HG03575 (cell line): ENCODE results near the gene AGPAT3.
"Not testable (repeated sequence)": the region's sequence is repeated elsewhere in the genome, so short reads cannot be mapped to it uniquely, and the experiment has no call there.

ENCODE experiments used
- ATAC-seq: cut with Tn5 transposase; IDR thresholded peaks from one replicate; pipeline ENCODE4 v1.9.1; 2021; ENCODE audit not compliant: unreplicated experiment, insufficient number of reproducible peaks, low FRiP score; ENCODE audit errors: extremely low read depth

AGPAT3 gene

GRCh38 chr21:43879348-43880110 lies 14.5 kb downstream of the AGPAT3 start:
- ATAC-seq: no peak

GRCh38 chr21:43880111-43880985 lies 15.3 kb downstream of the AGPAT3 start:
- ATAC-seq: no peak

- ATAC-seq: no peak
These were observed 16.3 kb downstream of the AGPAT3 start for GRCh38 chr21:43881283-43881682.

GRCh38 chr21:43881935-43882334 lies 16.9 kb downstream of the AGPAT3 start:
- no peak for ATAC-seq

- ATAC-seq: no peak
These were observed 18.0 kb downstream of the AGPAT3 start for GRCh38 chr21:43882952-43883545.

GRCh38 chr21:43884012-43884860 lies 19.2 kb downstream of the AGPAT3 start:
- no peak for ATAC-seq

GRCh38 chr21:43884861-43885417 lies 19.9 kb downstream of the AGPAT3 start:
- ATAC-seq: no peak

- ATAC-seq: no peak
These were observed 20.7 kb downstream of the AGPAT3 start for GRCh38 chr21:43885721-43886120.

- no peak for ATAC-seq
These were observed 21.5 kb downstream of the AGPAT3 start for GRCh38 chr21:43886565-43886964.

GRCh38 chr21:43889069-43889468 lies 24.0 kb downstream of the AGPAT3 start:
- no peak for ATAC-seq

- ATAC-seq: no peak
These were observed 25.0 kb downstream of the AGPAT3 start for GRCh38 chr21:43890042-43890441.

GRCh38 chr21:43892334-43892733 lies 27.3 kb downstream of the AGPAT3 start:
- ATAC-seq: no peak

GRCh38 chr21:43892984-43893535 lies 28.0 kb downstream of the AGPAT3 start:
- ATAC-seq: no peak

- ATAC-seq: no peak
These were observed 28.6 kb downstream of the AGPAT3 start for GRCh38 chr21:43893536-43894205.

GRCh38 chr21:43894206-43894577 lies 29.2 kb downstream of the AGPAT3 start:
- no peak for ATAC-seq

- ATAC-seq: no peak
These were observed 30.2 kb downstream of the AGPAT3 start for GRCh38 chr21:43895196-43895595.

GRCh38 chr21:43896696-43897299 lies 31.8 kb downstream of the AGPAT3 start:
- not testable (repeated sequence) for ATAC-seq
